Measurements from ENCODE around the gene WBP1.
"Not testable (repeated sequence)": the region's sequence is repeated elsewhere in the genome, so short reads cannot be mapped to it uniquely, and the experiment has no call there.

GRCh38 chr2:74483675-74484164, 25.5 kb downstream of the WBP1 start:
- not testable (repeated sequence) for TF ChIP-seq POLR2AphosphoS5, CTCF, EP300, POLR2A (IDR thresholded peaks at IDR 0.05)

All from suprapubic skin (tissue), 4 donors.